HG03521 (cell line): ENCODE data around the gene TTYH3.
"Not testable (repeated sequence)": the region's sequence is repeated elsewhere in the genome, so short reads cannot be mapped to it uniquely, and the experiment has no call there.

ENCODE experiments used
- ATAC-seq: cut with Tn5 transposase; IDR thresholded peaks from one replicate; pipeline ENCODE4 v1.9.1; 2021; ENCODE audit warnings: mild to moderate bottlenecking, moderate library complexity; ENCODE audit not compliant: unreplicated experiment

The TTYH3 gene

DNA sequence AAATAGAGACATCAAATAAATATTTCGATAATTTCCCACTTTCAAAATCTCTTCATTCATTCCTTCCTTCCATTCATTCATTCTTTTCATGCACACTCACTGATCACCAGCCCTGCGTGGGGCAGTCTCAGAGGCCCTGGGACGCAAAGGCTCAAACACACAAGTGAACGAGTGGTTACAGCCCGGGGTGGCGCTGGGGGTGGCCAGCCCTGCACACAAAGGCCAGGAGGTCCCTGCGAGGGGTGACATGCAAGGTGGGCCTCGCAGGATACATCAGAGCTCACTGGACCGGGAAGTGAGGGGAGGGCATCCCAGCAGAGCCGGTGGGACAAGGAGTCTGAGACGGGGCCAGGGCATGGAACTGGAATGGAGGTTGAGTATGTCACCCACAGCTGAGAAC lies 29.9 kb upstream of the TTYH3 start:
- ATAC-seq, result no peak

- no peak for ATAC-seq
These were observed 29.3 kb upstream of the TTYH3 start for GRCh38 chr7:2602406-2603043.

DNA sequence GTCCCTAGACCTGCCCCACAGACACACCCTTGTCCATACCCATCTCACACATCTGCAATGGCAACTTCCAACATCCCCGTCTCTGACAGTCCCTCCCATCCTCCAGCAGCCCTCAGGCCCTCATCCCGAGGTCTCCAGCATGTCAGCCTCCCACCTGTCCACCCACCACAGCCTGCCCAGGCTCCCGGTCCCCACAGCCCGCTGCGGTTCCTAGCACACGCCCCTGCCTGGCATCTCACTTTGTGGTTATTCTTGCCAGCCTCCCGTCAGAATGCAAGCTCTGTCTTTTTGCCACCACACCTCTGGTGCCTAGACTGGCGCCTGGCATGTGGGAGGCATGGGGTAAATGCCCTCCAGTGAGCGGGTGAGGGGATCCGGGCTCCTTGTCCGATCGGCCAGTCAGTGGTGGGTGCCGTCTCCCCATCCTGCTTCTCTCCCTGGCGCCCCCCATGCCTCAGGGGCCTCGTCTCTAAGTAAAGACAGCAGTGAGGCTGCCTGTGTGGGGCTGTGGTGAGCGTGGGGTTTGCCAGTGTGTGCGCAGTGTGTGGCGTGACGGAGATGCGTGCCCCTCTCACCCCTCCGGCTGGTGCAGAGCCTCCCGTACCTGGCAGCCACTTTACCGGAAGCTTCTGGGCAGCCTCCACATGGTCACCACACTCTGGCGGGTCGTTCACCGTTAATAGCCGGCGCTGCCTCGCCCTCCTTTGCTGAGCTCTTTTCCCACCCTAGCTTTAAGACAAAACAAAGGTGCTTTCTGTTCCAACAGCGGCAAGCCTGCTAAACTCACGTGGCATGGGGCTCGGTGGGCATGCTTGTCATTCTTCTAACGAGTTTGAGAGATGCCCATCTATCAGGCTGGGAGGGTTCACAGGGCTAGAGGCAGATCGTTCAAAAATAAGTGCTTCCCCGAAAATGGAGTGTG lies 28.5 kb upstream of the TTYH3 start:
- no peak for ATAC-seq

GRCh38 chr7:2604608-2605174 lies 27.1 kb upstream of the TTYH3 start:
- ATAC-seq, result no peak

- no peak for ATAC-seq
These were observed 25.9 kb upstream of the TTYH3 start for GRCh38 chr7:2605608-2606538.

DNA sequence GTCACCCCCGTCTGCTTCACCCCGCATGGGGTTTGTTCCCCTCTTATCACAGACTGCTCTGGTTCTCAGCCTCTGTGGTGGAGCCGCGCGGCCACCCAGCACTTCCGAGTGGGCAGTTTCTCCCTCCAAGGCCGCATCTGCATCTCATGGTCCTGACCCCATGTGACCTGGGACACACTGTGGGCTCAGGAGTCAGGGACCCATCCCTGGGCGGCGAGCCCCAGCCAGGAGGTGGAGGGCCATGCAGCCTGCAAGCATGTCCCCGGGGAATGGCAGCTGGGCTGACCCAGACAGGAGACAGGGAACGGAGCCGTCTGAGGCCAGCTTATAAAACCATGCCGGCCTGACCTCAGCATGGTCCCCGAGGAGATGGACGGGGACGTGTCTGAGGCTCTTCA lies 25.2 kb upstream of the TTYH3 start:
- no peak for ATAC-seq

GRCh38 chr7:2607122-2607922 lies 24.5 kb upstream of the TTYH3 start:
- ATAC-seq, result no peak

DNA sequence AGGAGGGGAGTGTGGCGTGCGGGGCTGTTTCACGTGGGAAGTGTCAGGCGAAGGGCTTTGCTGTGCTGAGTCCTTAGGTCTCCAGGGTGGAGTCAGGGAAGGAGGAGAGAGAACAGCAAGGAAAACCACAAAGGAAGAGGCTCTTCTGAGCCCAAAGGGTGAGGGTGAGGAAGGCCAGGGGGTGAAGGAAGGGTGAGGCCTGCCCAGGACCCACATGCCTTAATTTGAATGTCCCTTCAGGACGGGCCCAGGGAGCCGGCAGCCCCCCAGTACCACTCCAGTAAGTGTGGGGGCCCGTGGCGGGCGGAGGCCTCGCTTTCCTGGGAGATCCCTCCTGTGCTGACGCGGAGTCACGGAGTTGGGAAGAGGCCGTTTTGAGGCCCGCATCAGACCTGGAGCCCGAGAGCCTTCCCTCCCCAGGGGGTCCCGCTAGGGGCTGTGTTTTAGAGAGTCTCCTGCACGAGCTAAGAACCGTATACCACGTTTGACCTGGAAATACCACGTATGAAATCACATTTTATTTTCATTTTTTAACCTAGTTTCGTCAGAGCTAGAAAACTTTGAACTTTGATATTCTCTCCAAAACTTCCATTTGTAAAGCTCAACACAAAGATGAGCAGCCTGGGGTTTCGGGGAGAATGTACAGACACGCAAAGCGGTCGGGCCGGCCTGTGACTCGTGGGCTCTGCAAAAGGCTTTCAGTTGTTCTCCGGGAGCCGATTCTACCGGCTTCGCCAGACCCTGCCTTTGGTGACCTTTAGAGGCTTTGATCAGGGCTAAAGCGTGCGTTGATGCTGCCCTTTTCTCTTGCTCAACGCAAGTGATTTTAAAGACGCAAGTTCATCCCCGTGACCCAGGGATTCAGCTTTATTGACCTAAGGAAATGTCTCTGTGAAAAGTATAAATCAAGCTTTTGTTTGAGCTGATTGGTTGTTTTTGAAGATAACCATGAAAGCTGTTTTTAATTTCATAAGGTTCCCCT lies 23.6 kb upstream of the TTYH3 start:
- no peak for ATAC-seq

- peak; percentile 61 for ATAC-seq
These were observed 22.8 kb upstream of the TTYH3 start for GRCh38 chr7:2608921-2609411.

GRCh38 chr7:2609646-2610045 lies 22.1 kb upstream of the TTYH3 start:
- ATAC-seq, result not testable (repeated sequence)

DNA sequence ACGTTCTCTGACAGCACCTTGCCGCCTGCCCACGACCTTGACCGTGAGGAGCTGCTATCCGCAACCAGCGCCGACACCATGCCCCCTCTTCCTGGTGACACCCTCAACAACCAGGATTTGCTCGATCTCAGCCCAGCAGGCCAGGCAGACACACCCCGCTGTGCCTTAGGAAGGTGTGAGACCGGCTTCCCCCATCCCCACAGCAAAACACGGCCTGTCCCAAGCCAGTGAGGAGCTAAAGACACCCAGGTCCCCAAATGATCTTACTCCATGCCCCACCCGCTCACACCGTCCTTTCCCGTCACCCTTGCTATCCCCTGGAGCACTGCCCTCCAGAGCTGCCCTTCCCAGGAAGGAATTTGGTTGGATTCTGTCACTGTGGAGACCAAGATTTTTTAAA lies 21.3 kb upstream of the TTYH3 start:
- no peak for ATAC-seq

- ATAC-seq, result no peak
These were observed 20.9 kb upstream of the TTYH3 start for GRCh38 chr7:2610898-2611297.

DNA sequence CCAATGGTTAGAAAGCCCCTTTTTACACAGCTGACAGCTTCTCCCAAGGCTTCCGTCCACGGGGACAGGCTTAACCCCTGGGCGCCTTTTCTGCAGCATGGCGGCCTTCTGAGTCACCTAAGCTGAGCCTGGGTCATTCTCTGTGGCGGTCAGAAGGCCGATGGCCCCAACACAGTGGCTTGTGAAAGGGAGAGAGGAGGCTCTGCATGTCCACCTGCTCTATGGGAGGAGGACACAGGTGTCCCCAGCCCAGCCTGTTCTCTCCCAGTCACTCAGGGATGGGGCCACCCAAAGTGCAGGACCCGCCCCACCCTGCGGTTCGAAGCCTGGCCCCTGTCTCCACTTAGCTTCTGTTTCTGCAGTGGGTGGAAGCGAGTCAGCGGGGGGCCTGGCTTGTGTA lies 20.4 kb upstream of the TTYH3 start:
- no peak for ATAC-seq

DNA sequence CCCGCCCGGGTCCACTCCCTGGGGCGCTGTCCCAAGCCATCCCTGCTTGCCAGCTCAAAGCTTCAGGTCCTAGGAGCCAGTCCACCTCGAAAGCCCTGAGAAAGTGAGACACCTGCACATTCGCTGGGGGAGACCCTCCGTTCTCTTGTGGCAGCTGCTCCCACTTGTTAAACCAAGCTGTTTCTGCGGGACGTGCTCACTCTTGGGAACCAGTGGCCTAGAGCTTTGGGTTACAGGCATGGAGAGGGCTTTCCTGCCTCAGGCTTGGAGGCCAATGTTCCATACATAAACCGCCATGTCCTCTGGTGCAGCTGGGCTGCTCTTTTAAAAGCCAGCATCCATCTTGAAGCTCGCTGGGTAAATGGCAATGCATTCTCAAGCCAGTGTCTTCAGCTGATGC lies 19.9 kb upstream of the TTYH3 start:
- ATAC-seq, result no peak

DNA sequence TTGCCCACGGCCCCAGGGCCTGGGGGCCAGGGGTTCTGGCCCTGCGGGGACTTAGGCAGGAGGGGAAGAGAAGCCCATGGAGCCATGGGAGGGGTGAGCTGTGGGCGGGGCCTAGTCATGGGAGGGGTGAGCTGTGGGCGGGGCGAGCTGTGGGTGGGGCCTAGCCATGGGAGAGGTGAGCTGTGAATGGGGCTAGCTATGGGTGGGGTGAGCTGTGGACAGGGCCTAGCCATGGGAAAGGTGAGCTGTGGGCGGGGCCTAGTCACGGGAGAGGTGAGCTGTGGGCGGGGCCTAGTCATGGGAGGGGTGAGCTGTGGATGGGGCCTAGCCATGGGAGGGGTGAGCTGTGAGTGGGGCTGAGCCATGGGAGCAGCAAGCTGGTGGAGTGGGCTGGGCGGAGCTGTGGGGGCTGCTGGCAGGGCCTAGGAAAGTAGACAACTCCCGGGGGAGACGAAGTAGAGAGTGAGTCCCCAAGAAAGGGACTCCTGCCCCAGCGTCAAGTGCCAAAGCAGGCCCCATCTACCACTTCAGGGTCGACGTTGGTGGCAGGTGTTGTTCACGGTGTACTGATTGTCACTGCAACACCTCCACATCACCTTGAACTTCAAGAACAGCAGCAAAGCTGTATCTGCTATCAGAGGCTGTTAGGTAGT lies 19.2 kb upstream of the TTYH3 start:
- ATAC-seq, result no peak

- no peak for ATAC-seq
These were observed 18.5 kb upstream of the TTYH3 start for GRCh38 chr7:2613098-2613930.

DNA sequence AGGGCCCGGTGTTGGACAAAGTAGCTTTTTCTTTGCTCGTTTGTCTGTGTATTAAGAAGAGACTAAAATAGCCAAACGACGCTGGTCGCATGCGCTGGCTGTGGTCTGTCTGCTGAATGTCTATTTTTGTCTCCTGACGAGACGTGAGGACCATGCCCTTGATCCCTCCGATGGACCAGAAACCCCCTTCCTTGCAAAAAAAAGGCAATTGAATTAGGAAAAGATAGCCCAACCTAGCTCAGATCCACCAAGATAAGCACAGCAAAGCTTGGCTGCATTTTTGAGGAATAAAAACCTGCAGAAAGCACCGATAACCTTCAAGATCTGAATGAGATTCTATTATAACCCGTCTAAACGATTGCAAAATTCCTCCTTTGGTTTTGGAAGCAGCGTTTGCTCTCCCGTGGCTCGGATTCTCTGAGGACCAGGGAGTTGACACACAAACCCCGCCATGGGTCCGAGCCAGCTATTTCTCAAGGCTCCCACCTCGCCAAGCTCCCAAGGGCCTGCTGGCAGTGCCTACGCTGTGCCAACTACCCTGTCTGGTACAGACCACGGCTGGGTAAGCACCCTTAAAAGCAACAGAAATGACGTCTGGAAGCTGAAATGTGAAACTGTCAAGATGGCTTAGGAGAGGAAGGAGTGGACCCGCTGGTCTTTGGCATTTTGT lies 17.7 kb upstream of the TTYH3 start:
- ATAC-seq, result no peak
